Esophagus squamous epithelium (tissue), 4 donors: ENCODE results near the gene FNBP1.

Experiments
- CTCF ChIP-seq, 6 experiments: fragments of 450-650 bp in 4 of 6; fragments of 200-600 bp in 2 of 6; sonication (generic) in 2 of 6; IDR thresholded peaks; one replicate each; pipeline ENCODE4 v1.5.1; 2016 to 2019; ENCODE audit warnings: antibody characterized with exemption in 6 of 6, mild to moderate bottlenecking in 4 of 6, moderate library complexity in 4 of 6
- POLR2A ChIP-seq, 4 donors: fragments of 450-650 bp; IDR thresholded peaks; one replicate each; pipeline ENCODE4 v1.6.1; 2017; ENCODE audit warnings: antibody characterized with exemption in 4 of 4, mild to moderate bottlenecking in 4 of 4, moderate library complexity in 3 of 4

DNA sequence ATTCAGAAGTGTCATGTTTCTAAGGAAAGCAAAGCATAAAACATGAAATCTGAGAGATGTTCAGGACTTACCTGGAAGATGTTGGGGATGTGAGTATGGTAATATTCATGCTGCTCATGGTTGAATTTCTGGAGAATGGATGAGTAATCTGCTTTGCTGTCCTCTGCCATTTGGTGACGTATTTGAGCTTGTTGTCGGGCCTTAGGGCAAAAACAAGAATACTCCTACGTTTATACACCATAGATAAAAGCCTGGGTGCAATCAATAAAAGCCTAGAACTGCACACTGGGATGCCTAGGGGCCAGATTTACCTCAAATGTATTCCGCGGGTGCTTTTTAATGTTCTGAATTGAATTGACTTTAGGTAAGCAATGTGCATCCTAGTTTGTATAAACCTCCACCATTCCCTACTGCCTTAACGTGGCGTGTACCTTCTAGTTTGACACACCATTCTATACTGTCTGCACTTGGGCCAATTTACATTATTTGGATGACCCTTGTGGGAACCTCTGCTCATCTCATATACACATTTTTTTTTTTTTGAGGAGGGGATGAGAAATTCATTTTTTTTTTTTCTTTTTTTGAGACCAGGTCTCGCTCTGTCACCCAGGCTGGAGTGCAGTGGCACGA lies 113.4 kb downstream of the FNBP1 start:
- TF ChIP-seq CTCF (IDR thresholded peaks at IDR 0.05) = no peak
- no peak for TF ChIP-seq POLR2A (IDR thresholded peaks at IDR 0.05)
